Breast epithelium (tissue), 3 donors: ENCODE measurements around the gene ZNF787.

Source experiments
- POLR2A ChIP-seq: fragments of 450-650 bp; IDR thresholded peaks from one replicate; pipeline ENCODE4 v1.6.1; 2016; ENCODE audit warnings: antibody characterized with exemption, mild to moderate bottlenecking, moderate library complexity
- POLR2AphosphoS5 ChIP-seq, 3 donors: sonication (generic); formaldehyde crosslinking; IDR thresholded peaks; one replicate each; pipeline ENCODE4 v1.6.1; 2017; ENCODE audit warnings: antibody characterized with exemption in 3 of 3
- TF ChIP-seq, protein P1 (sequence below), 3 donors: fragments of 450-650 bp; IDR thresholded peaks; one replicate each; pipeline ENCODE4 v1.5.1; 2016 to 2017; ENCODE audit warnings: antibody characterized with exemption in 3 of 3, mild to moderate bottlenecking in 3 of 3, moderate library complexity in 3 of 3

- TF ChIP-seq, protein P1, sequence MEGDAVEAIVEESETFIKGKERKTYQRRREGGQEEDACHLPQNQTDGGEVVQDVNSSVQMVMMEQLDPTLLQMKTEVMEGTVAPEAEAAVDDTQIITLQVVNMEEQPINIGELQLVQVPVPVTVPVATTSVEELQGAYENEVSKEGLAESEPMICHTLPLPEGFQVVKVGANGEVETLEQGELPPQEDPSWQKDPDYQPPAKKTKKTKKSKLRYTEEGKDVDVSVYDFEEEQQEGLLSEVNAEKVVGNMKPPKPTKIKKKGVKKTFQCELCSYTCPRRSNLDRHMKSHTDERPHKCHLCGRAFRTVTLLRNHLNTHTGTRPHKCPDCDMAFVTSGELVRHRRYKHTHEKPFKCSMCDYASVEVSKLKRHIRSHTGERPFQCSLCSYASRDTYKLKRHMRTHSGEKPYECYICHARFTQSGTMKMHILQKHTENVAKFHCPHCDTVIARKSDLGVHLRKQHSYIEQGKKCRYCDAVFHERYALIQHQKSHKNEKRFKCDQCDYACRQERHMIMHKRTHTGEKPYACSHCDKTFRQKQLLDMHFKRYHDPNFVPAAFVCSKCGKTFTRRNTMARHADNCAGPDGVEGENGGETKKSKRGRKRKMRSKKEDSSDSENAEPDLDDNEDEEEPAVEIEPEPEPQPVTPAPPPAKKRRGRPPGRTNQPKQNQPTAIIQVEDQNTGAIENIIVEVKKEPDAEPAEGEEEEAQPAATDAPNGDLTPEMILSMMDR (IDR thresholded peaks at IDR 0.05) = no peak
- no peak for TF ChIP-seq POLR2AphosphoS5 (IDR thresholded peaks at IDR 0.05)
- TF ChIP-seq POLR2A = no peak
These were observed 13.0 kb upstream of the ZNF787 start for GRCh38 chr19:56133858-56134653.
